ENCODE data around the gene FBXO48. TPM values are rescaled to one million over a fixed set of nuclear protein-coding genes. Genes with fewer than 3 reads are reported as not detected.

The FBXO48 gene
- total and polyA plus RNA-seq, 2 of the 8 experiments (the other 6 are each of a cell fraction or from before 2014, with no cell fraction given), result 1.1 to 1.5 TPM

DNA sequence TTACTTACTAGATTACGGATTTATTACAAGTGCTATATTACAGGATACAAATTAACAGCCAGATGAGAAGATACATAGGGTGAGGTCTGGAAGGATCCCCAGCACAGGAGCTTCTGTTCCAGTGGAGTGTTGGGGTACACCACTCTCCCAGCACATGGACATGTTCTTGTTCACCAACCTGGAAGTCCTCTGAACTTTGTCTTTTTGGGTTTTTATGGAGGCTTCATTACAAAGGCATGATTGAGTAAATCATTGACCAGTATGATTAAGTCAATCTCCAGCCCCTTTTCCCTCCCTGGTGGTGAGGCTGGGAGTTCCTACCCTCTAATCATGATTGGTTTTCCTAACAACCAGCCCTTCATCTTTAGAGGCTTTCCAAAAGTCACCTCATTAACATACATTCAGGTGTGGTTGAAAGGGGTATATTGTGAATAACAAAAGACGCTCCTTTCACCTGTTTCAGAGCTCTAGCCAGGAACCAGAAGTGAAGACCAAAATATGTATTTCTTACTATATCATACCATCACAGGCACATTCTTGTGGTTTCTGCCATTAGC is 38.6 kb upstream of the FBXO48 start:
- Histone ChIP-seq H2BK120ac (replicated peaks; ENCODE audit: low read depth, low read length) (no peak overlapping the region), H2BK15ac (ENCODE audit: low read length) (no peak overlapping the region), H3K79me2 (ENCODE audit: control insufficient read depth in 1 of 2, insufficient read depth in 2 of 2, low read length in 2 of 2) (no peaks in the 10 kb centered on the region), H4K8ac (ENCODE audit: extremely low read depth, insufficient read depth, low read length) (no peak overlapping the region), H2BK20ac (ENCODE audit: low read length) (no peak overlapping the region), H3K23me2 (ENCODE audit: low read depth, low read length) (no peaks in the 10 kb centered on the region), H2AFZ (ENCODE audit: low read length) (no peak overlapping the region), H3K56ac (replicated peaks; ENCODE audit: insufficient read length, low read depth, low read length) (no peak overlapping the region), H3K36me3 (ENCODE audit: control insufficient read depth in 2 of 4, insufficient read depth in 4 of 4, low read length in 3 of 4) (no peaks in the 10 kb centered on the region), H3K4me1 (replicated peaks in 1 of 4; ENCODE audit: control insufficient read depth in 3 of 4, insufficient read depth in 4 of 4, low read length in 3 of 4) (no peaks in the 10 kb centered on the region; a peak in 1 of 7 replicates), H2BK5ac (ENCODE audit: low read depth, low read length) (no peak overlapping the region), H3K27me3 (replicated peaks in 1 of 4; ENCODE audit: control insufficient read depth in 3 of 4, extremely low read depth in 1 of 4, insufficient read depth in 3 of 4, low read length in 3 of 4) (no peaks in the 10 kb centered on the region), H3K4me3 (ENCODE audit: extremely low read depth in 1 of 4, insufficient read depth in 2 of 4, low read depth in 3 of 4, low read length in 4 of 4) (no peak overlapping the region), H4K20me1 (replicated peaks in 1 of 2; ENCODE audit: control insufficient read depth in 1 of 2, insufficient read depth in 2 of 2, low read length in 2 of 2) (peaks cover 0 to 2% of the 10 kb centered on the region in 2 experiments), H4K5ac (ENCODE audit: insufficient read length, low read depth, low read length) (no peak overlapping the region), H2BK12ac (ENCODE audit: low read depth, low read length) (no peak overlapping the region), H3K14ac (ENCODE audit: insufficient read length) (no peak overlapping the region), H3K23ac (ENCODE audit: insufficient read length) (no peak overlapping the region), H3K9ac (replicated peaks in 1 of 4; ENCODE audit: extremely low read depth in 1 of 4, low read depth in 3 of 4, low read length in 3 of 4) (no peak overlapping the region), H3K9me3 (ENCODE audit: insufficient read depth in 2 of 2, low read depth in 1 of 2, low read length in 1 of 2) (no peaks in the 10 kb centered on the region), H3K79me1 (ENCODE audit: low read depth, low read length) (no peaks in the 10 kb centered on the region), H3K4ac (replicated peaks; ENCODE audit: insufficient read length, low read depth, low read length) (no peak overlapping the region), H4K91ac (replicated peaks; ENCODE audit: insufficient read length, low read length) (no peak overlapping the region), H3K4me2 (ENCODE audit: insufficient read depth in 1 of 2, low read depth in 2 of 2, low read length in 2 of 2) (no peak overlapping the region), H2AK5ac (ENCODE audit: low read depth, low read length) (no peak overlapping the region), H3K18ac (ENCODE audit: extremely low read depth, low read length) (no peak overlapping the region), H3K27ac (ENCODE audit: low read depth, low read length) (no peak overlapping the region)
- CTCF ChIA-PET (ENCODE audit: partially characterized antibody), result interaction anchor here (1.2 to 2.0 kb wide), 5 partner anchors 9 to 195 kb away, joined by 3 to 8 read pairs (median 3); partner anchors contain the start of gene FBXO48
- no peak for DNase-seq (ENCODE audit: low read depth in 1 of 2, low spot score in 2 of 2)
- POLR2A ChIA-PET (ENCODE audit: partially characterized antibody), result no interaction called here
- WGBS, 2 experiments (ENCODE audit: extremely low coverage in 1 of 2, insufficient coverage in 1 of 2, insufficient read length in 1 of 2, insufficient replicate concordance in 2 of 2, low coverage in 1 of 2, low lambda C conversion rate in 2 of 2, missing lambda C conversion rate in 1 of 2), result 95% methylated on average over 2 of the region's 2 CpGs; no CpG with 5 or more reads in 1 of the 2 experiments
- no peak for FAIRE-seq
- TF ChIP-seq TCF12 (IDR thresholded peaks at IDR 0.05; ENCODE audit: low read depth, low read length) (no peak), TAF1 (IDR thresholded peaks at IDR 0.05; ENCODE audit: low read depth, low read length) (no peak), SRF (IDR thresholded peaks at IDR 0.05; ENCODE audit: low read depth, low read length) (no peak), USF2 (IDR thresholded peaks at IDR 0.05; ENCODE audit: low read length) (no peak), ATF2 (IDR thresholded peaks at IDR 0.05; ENCODE audit: low read length) (no peak), NRF1 (IDR thresholded peaks at IDR 0.05; ENCODE audit: low read depth, low read length) (no peak), HDAC6 (IDR thresholded peaks at IDR 0.05; ENCODE audit: low read depth, low read length) (no peak), POLR2A (IDR thresholded peaks at IDR 0.05; ENCODE audit: control extremely low read depth in 1 of 2, low read depth in 2 of 2, low read length in 2 of 2) (no peak), CBX8 (IDR thresholded peaks at IDR 0.05; ENCODE audit: borderline replicate concordance, low read depth, low read length) (no peak)
